Amniotic epithelial cell (primary cell): ENCODE measurements around the gene PCDHB6.
"Not testable (repeated sequence)": the region's sequence is repeated elsewhere in the genome, so short reads cannot be mapped to it uniquely, and the experiment has no call there.

Experiments
- DNase-seq: peaks from one replicate; pipeline ENCODE4 v3.0.0-alpha.2; 2010; ENCODE audit warnings: low read depth

The PCDHB6 gene

GRCh38 chr5:141149812-141150211, at the start of gene PCDHB6:
Gene PCDHB6 (plus strand): TSS chr5:141150057. CDS start chr5:141150258, 201 bp downstream.
- DNase-seq, result peak; percentile 1

DNA sequence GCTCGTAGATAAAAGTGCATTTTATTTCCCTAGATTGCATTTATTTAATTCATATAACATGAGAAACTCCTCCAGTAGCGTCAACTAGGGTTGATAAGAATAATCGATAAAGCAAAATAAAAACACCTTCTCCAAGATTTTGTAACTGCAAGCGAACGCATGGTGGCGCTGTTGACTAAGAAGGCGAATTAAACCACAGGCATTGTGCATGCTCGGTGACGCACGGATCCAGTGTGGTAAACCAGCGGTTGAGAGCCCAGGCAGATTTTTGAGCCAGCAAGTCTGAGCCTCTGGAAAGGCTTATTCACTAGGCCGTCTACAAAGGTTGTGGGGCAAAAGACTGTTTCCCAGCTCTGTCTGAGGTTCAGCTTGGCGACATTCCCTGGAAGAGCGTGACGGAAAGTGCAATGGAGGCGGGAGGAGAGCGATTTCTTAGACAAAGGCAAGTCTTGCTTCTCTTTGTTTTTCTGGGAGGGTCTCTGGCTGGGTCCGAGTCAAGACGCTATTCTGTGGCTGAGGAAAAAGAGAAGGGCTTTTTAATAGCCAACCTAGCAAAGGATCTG, 49.5 kb upstream of the PCDHB6 start, which contains the start of gene PCDHB3:
TSS of gene PCDHB3 (plus strand) at position 231 of the 563 bp plus-strand sequence. CDS start at position 408, 177 bp downstream.
- DNase-seq, result peak; percentile 24

DNA sequence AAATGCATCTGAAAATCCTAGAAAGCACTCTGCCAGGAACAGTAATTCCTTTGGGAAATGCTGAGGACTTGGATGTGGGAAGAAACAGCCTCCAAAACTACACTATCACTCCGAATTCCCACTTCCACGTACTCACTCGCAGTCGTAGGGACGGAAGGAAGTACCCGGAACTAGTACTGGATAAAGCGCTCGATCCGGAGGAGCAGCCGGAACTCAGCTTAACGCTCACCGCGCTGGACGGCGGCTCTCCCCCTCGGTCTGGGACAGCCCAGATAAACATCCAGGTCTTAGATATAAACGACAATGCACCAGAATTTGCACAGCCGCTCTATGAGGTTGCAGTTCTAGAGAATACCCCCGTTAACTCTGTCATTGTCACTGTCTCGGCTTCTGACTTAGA, 48.8 kb upstream of the PCDHB6 start:
- DNase-seq, result no peak

GRCh38 chr5:141102070-141102469, 47.8 kb upstream of the PCDHB6 start:
- DNase-seq, result not testable (repeated sequence)

DNA sequence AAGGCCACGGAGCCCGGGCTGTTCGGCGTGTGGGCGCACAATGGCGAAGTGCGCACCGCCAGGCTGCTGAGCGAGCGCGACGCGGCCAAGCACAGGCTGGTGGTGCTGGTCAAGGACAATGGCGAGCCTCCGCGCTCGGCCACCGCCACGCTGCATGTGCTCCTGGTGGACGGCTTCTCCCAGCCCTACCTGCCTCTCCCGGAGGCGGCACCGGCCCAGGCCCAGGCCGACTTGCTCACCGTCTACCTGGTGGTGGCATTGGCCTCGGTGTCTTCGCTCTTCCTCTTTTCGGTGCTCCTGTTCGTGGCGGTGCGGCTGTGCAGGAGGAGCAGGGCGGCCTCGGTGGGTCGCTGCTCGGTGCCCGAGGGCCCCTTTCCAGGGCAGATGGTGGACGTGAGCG, 47.4 kb upstream of the PCDHB6 start:
- not testable (repeated sequence) for DNase-seq

DNA sequence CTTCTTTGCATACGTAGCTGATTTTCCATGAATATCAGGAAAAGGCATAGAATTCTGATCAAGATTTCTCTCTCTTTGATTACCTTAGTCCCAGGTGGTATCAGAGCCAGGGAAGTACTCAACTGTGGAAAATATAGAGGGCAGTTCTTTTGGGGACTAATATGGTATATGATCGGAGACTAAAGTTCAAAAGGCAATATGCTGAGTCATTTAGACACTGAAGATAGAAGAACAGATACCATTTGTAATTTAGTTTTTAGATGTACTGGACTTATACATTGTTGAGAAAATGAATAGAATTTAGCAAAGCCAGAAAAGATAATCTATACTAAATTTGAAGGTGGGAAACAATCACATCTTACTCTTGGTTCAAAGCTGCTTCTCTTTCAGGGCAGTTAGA, 44.5 kb upstream of the PCDHB6 start:
- no peak for DNase-seq

- DNase-seq, result no peak
Observed at GRCh38 chr5:141119250-141119649, 30.6 kb upstream of the PCDHB6 start.

DNA sequence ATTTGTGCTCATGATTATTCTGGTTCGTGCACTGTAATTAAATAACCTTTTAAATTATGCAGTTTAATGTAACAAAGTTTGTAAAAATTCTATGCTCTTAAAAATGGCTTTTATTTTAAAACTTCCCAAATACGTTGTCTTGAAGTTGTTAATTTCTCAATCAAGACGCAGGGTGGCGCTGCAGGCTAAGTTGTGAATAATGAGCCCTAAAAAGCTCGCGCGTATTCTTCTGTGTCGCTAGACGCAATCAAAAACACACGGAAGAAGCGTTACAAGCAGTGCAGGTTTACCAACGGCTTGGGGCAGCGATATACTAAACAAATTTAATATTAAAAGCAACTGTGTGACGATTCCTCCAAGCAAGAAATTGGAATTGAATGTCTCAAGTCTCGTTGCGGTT, 28.3 kb upstream of the PCDHB6 start, which contains the start of gene PCDHB4:
TSS of gene PCDHB4 (plus strand) at position 256 of the 400 bp plus-strand sequence. CDS start 181 bp downstream, outside the sequence.
- DNase-seq, result no peak

DNA sequence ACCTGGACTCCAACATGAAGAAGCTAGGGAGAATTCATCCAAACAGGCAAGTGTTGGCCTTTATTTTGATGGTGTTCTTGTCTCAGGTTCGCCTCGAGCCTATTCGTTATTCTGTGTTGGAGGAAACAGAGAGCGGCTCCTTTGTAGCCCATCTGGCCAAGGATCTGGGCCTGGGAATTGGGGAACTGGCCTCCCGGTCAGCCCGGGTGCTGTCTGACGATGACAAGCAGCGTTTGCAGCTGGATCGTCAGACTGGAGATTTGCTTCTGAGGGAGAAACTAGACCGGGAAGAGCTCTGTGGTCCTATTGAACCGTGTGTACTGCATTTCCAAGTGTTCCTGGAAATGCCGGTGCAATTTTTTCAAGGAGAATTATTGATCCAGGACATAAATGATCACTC, 27.9 kb upstream of the PCDHB6 start:
- DNase-seq, result no peak

GRCh38 chr5:141123396-141124135, 26.3 kb upstream of the PCDHB6 start:
- DNase-seq, result not testable (repeated sequence)

GRCh38 chr5:141127305-141127704, 22.6 kb upstream of the PCDHB6 start:
- no peak for DNase-seq

DNA sequence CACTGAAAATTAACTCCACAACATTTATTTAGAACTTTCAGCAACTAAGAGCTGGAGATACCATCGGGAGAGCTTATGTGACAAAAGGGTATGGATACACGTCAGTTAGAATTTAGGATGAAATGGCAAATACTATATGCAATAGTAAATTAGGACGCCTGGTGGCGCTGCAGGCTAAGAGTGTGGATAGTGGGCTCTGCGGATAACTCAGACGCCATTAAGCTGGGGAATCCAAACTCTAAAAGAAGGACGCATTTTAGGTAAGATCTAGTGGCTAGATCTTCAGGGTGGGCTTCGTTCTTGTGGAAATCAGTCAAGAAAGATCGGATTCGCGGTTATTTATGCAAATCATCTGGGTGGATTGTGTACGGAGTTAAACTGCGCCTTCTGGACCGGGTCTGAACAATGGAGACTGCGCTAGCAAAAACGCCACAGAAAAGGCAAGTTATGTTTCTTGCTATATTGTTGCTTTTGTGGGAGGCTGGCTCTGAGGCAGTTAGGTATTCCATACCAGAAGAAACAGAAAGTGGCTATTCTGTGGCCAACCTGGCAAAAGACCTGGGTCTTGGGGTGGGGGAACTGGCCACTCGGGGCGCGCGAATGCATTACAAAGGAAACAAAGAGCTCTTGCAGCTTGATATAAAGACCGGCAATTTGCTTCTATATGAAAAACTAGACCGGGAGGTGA, 14.7 kb upstream of the PCDHB6 start, which contains the start of gene PCDHB5:
TSS of gene PCDHB5 (plus strand) at position 177 of the 688 bp plus-strand sequence. CDS start at position 406, 229 bp downstream.
- DNase-seq, result peak; percentile 0

DNA sequence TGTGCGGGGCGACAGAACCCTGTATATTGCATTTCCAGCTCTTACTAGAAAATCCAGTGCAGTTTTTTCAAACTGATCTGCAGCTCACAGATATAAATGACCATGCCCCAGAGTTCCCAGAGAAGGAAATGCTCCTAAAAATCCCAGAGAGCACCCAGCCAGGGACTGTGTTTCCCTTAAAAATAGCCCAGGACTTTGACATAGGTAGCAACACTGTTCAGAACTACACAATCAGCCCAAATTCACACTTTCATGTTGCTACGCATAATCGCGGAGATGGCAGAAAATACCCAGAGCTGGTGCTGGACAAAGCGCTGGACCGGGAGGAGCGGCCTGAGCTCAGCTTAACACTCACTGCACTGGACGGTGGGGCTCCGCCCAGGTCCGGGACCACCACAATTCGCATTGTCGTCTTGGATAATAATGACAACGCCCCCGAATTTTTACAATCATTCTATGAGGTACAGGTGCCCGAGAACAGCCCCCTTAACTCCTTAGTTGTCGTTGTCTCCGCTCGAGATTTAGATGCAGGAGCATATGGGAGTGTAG, 14.1 kb upstream of the PCDHB6 start:
- no peak for DNase-seq

DNA sequence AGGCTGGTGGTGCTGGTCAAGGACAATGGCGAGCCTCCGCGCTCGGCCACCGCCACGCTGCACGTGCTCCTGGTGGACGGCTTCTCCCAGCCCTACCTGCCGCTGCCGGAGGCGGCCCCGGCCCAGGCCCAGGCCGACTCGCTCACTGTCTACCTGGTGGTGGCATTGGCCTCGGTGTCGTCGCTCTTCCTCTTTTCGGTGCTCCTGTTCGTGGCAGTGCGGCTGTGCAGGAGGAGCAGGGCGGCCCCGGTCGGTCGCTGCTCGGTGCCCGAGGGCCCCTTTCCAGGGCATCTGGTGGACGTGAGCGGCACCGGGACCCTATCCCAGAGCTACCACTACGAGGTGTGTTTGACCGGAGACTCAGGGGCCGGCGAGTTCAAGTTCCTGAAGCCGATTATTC, 12.5 kb upstream of the PCDHB6 start:
- not testable (repeated sequence) for DNase-seq

GRCh38 chr5:141150224-141150992, 551 bp downstream of the PCDHB6 start:
- no peak for DNase-seq

GRCh38 chr5:141150993-141151325, 1.1 kb downstream of the PCDHB6 start:
- DNase-seq, result no peak

- DNase-seq, result not testable (repeated sequence)
Observed at GRCh38 chr5:141151632-141152031, 1.8 kb downstream of the PCDHB6 start.

DNA sequence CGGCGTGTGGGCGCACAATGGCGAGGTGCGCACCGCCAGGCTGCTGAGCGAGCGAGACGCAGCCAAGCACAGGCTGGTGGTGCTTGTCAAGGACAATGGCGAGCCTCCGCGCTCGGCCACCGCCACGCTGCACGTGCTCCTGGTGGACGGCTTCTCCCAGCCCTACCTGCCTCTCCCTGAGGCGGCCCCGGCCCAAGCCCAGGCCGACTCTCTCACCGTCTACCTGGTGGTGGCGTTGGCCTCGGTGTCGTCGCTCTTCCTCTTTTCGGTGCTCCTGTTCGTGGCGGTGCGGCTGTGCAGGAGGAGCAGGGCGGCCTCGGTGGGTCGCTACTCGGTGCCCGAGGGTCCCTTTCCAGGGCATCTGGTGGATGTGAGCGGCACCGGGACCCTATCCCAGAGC, 2.2 kb downstream of the PCDHB6 start:
- DNase-seq, result not testable (repeated sequence)

DNA sequence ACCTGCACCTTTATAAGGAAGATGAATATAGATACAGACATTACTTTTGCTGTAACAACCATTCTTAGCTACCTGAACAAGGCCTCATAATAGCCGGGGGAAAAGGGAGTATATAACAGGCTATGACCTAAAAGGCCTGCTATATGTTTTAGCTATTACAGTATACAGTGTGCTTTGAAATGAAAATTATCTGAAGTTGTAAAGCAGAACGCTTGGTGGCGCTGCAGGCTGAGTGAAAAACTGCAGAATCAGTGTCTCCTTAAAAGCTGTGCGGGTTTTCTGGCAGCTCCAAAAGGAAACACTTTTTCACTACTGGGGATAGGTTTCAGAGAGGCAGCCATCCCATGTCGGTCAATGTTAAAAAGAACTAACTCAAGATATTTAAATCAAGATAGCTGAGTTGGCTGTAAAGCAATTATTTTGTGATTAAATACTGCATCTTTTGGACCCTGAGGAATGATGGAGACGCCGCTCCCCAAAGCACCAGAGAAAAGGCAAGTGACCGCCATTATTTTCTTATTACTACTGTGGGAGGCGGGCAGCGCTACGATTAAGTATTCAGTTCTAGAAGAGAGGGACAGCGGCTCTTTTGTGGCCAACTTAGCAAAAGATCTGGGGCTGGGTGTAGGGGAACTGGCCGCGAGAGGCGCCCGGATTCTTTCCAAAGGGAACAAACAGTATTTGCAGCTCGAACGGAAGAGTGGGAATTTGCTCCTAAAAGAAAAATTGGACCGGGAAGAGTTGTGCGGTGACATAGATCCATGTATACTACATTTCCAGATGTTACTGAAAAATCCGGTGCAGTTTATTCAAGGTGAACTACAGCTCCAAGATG, 5.9 kb downstream of the PCDHB6 start:
- DNase-seq, result no peak

DNA sequence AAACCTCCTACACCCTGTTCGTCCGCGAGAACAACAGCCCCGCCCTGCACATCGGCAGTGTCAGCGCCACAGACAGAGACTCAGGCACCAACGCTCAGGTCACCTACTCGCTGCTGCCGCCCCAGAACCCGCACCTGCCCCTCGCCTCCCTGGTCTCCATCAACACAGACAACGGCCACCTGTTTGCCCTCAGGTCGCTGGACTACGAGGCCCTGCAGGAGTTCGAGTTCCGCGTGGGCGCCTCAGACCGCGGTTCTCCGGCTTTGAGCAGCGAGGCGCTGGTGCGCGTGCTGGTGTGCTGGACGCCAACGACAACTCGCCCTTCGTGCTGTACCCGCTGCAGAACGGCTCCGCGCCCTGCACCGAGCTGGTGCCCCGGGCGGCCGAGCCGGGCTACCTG, 7.5 kb downstream of the PCDHB6 start:
- not testable (repeated sequence) for DNase-seq

GRCh38 chr5:141157901-141158300, 8.0 kb downstream of the PCDHB6 start:
- not testable (repeated sequence) for DNase-seq
